Fibroblast of villous mesenchyme (primary cell): Measurements from ENCODE around the gene PRPF40A. TPM values are rescaled to one million over a fixed set of nuclear protein-coding genes. Genes with fewer than 3 reads are reported as not detected.
"Not testable (repeated sequence)": the region's sequence is repeated elsewhere in the genome, so short reads cannot be mapped to it uniquely, and the experiment has no call there.

ENCODE experiments used
- DNase-seq: peaks from one replicate; pipeline ENCODE4 v3.0.0-alpha.2; 2010; ENCODE audit warnings: low read depth
- H3K4me3 ChIP-seq: 2 replicates; pipeline ENCODE4 v1.5.1; 2011; ENCODE audit warnings: low read depth, mild to moderate bottlenecking, low read length
- CTCF ChIP-seq: IDR thresholded peaks from 2 replicates; pipeline ENCODE4 v1.5.1; 2012; ENCODE audit warnings: low read depth, mild to moderate bottlenecking, low read length; ENCODE audit not compliant: insufficient read depth
- total RNA-seq: library from RNA; depleted of rRNA; stranded (reverse); fragments of >200 nt; gene quantifications from 2 replicates; pipeline ENCODE4 v1.2.3, GENCODE V29; 2012

Gene PRPF40A
- total RNA-seq, 1 donor: 181 TPM

GRCh38 chr2:152755029-152755428 is 37.8 kb upstream of the PRPF40A start:
- peak; percentile 45 for TF ChIP-seq CTCF
- peak; percentile 7 for DNase-seq
- H3K4me3 ChIP-seq: no peak overlapping the region

GRCh38 chr2:152747751-152748150 is 30.5 kb upstream of the PRPF40A start:
- DNase-seq: peak; percentile 12
- H3K4me3 ChIP-seq: not testable (repeated sequence)

GRCh38 chr2:152743002-152743401 is 25.7 kb upstream of the PRPF40A start:
- DNase-seq: peak; percentile 8
- no peak overlapping the region for H3K4me3 ChIP-seq
- TF ChIP-seq CTCF: peak; percentile 55

- peak; percentile 76 for DNase-seq
- TF ChIP-seq CTCF: peak; percentile 86
Observed at GRCh38 chr2:152740743-152741328, 23.6 kb upstream of the PRPF40A start.

GRCh38 chr2:152739705-152740104 is 22.4 kb upstream of the PRPF40A start:
- peak; percentile 3 for TF ChIP-seq CTCF

More at GRCh38 chr2:152740743-152741328, 23.6 kb upstream of the PRPF40A start:
- H3K4me3 ChIP-seq: no peak overlapping the region

GRCh38 chr2:152738438-152738837 is 21.2 kb upstream of the PRPF40A start:
- DNase-seq: no peak
- no peak for TF ChIP-seq CTCF
- no peak overlapping the region for H3K4me3 ChIP-seq

More at GRCh38 chr2:152739705-152740104, 22.4 kb upstream of the PRPF40A start:
- H3K4me3 ChIP-seq, DNase-seq: not testable (repeated sequence)

GRCh38 chr2:152737509-152737908 is 20.2 kb upstream of the PRPF40A start:
- not testable (repeated sequence) for H3K4me3 ChIP-seq, DNase-seq

- H3K4me3 ChIP-seq: no peak overlapping the region
- peak; percentile 54 for DNase-seq
- no peak for TF ChIP-seq CTCF
Observed at GRCh38 chr2:152730591-152731333, 13.5 kb upstream of the PRPF40A start.
